ENCODE results near the gene ANKRD39.
A peak's percentile ranks its signal among the peaks of the same experiment; 100 is the strongest.
"Not testable (repeated sequence)": the region's sequence is repeated elsewhere in the genome, so short reads cannot be mapped to it uniquely, and the experiment has no call there.

Gene ANKRD39

DNA sequence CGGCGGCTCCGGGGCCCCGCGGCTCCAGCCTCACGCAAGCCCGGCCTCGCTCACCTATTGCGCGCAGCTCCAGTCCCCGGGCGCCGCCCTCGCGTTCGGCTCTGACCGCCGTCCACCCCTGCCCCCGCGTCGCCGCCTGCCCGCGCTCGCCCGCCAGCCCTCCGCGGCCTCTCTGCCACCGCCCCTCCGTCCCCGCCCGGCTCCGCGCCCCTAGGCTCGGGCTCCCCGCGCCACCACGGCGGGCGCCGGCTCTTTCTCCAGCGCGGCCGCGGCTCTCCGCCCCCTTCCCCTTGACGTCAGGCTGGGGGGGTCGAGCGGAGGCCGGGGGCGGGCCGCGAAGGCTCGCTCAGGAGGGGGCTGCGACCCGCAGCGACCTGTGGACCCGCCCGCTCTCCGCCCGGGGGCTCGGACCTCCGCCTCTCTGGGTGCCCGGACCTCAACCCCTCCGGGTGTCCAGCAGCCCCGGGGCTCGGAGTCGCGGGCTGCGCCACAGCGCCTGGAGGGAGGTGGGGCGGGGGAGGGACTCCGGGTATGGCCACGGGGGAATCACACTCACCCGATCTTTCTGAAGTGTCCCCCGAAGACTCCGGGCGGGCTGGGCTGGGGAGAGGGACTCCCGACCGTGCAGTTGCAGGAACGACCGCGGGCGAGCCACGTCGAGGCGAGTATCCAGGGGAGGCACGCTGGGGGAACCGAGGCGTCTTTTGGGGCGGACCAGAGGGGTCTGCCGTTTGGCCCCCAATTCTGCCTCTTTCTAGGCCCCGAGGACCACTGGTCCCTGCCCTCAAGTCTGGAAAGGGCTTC lies 12.2 kb upstream of the ANKRD39 start, which contains the start of gene SEMA4C:
Gene SEMA4C (minus strand): TSS at position 259 of the 804 bp plus-strand sequence. CDS start 2,194 bp downstream, outside the sequence.
- DNase-seq = no peak

DNA sequence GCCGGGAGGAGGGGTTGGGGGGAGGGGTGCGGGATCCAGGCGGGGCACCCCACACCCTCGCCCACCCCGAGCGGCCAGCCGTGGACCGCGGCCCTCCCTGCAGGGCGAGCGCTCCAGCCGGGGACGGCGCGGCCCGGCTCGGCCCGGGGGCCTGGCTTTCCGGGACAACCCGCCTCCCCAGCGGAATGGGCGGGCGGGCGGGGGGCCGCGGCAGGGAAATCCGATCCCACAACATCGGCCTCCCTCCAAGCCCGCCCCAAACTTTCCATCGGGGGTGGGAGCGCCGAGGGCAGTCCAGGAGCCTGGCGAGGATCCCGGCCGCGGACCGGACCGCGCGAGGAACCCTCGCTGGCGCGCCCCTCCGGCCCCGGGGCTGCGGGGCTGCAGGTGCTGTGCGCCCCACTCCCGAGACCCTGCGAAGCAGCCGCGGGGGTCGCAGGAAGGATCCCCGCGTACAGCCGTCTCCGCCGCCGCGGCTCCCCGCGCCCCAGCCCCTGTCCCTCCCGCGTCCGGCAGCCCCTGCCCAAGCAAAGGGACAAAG lies 11.5 kb upstream of the ANKRD39 start:
- no peak for DNase-seq

DNA sequence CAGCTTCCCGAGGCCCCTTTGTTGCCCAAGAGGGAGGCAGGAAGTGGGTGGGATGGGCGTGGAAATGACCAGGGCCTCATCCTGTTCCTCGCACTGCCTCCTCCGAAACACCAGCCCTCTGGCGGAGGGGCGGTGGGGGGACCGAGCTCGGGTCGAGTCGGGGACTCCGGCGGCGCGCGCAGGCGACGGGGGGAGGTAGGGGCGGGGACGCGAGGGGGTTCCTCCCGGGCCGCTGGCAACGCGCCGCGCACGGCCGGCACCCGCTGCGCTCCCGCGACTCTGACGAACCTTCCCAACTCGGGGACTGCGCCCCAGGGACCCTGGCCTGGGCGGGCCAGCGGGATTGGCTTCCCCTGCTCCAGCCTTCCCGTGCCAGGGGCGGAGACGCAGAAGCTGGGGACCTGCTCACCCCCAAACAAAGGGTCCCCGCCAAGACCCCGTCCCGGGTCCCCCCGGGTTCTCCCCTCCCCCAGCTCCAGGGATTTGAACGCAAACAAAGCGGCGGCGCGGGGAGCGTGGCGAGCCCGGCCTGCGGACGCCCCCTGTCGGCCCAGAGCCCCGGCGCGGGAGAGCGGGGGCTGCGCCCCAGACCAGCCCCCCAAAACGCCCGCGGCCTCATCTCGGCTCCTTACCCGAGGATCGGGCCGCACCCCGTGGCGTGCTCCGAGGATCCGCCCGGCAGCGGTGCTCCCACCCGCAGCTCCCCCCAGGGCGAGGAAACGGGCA lies 10.9 kb upstream of the ANKRD39 start:
- DNase-seq = peak; percentile 69

DNA sequence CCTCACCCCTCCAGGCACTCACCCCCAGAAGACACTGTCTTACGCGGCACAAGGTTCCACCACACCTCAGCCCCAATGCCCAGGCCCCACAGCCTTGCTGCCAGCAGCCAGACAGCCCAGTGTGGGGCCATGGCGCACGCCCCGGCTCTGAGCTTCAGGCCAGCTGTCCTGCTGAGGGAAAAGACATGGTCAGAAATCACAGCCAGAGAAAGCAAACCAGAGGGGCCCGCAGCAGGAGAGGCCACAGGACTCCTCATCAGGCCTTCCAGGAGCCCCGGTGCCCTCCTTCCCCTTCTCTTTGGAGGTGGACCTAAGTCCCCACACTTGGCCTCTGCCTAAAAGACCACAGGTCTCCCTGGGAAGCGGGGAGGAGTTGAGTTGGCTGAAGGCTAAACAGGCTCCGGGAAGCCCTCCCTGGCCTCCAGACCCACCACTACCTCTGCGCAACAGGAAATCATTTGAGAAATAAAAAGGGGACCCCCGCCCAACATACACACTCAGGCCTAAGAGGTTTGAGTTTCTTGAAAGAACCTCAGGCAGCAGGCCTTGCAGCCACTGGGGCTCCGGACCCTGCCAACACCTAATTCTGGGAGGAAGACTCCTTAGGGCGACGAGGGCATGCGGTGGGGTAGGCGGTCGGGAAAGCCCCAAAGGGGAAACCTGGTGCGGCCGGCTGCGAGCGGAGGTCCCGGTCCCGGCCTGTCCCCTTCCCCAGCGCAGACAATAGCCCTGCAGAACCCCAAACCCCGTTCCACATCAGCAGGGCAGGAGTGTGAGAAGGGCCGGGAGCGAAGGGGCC lies 10.1 kb upstream of the ANKRD39 start:
- DNase-seq = no peak

DNA sequence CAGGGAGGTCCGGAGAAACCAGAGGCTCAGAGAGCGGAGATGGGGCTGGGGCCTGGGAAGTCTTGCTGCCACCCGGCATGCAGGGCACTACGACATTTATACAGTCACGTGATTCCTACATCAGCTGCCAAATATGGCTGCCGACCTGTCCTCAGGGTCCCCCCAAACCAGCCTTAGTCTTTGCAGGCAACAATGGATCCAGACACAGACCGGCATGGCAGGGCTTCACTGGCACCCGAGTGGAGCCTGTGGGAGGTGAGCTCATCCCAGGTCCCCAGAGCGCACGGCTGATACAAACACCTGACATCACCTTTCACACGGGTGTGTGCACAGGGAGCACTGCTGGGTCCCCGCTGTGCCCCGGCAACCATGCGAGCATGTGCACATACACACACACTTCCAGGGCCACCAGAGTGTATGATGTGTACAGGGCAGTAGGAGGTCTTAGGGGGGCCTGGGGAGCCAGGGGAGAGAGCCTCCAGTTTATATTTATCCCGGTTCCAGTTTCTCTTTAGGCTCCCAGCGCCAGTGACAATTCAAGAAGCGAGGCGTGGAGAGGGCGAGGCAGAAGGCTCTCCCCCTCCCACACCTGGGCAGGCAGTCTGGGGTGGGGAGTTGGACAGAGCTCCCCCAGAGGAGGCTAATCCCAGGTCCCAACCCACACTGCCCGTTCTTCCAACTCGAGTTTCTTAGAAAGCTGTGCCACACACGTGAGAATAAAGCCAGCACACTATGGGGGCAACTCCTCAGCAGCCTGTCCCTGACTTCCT lies 9.4 kb upstream of the ANKRD39 start:
- DNase-seq = no peak

DNA sequence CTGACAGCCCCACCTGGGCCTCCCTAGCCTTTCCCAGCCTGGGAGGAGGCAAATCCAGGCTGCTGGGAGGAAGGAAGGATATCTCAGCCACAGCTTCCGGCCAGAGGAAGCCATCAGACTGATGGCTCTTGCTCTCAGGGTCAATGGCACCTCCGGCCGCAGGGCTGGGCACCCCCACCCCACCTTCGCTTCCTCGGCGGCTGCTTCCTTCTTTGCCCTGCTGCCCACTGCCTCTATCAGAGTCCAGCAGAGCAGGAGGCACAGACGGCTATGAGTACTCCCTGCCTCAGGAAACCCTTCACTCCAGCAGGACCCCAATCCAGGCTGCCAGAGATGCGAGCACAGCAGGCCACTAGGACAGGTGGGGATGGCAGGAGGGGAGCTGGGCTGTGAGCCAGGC lies 8.8 kb upstream of the ANKRD39 start:
- DNase-seq = no peak

DNA sequence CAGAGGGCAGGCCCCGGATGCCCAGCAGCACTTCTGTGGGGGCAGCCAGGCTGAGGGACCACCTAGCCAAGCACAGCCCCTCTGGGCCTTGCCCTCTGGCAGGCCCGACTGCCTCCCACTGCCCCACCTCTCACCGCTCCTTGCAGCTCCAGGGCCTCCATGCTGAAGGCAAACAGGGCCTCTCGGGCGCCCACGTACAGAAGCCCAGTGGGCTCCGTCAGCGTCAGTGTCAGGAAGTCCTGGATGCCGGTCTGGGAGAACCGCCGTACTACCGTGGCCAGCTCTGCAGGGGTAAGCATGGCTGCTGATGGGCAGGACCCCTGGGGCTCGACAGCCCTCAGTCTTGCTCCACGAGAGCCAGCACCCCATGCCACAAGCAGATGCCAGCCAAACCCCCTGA lies 8.3 kb upstream of the ANKRD39 start:
- DNase-seq = no peak

DNA sequence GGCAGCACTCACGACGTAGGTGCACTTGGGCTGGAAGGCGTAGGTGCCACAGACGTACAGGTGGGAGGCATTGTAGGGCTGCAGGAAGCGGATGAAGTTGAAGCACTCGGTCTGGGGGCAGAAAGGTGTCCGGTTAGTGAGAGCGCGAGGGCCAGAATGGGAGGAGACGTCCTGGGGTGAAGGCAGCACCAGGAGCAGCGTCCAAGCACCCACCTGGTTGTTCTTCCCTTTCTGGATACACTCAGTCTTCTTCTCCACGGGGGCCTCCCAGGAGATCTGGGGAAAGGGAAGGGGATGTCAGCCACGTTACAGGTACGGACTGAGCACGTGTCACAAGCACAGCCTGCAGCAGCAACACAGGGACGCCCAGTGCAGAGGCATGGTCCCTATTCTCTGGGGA lies 7.8 kb upstream of the ANKRD39 start:
- DNase-seq = no peak

DNA sequence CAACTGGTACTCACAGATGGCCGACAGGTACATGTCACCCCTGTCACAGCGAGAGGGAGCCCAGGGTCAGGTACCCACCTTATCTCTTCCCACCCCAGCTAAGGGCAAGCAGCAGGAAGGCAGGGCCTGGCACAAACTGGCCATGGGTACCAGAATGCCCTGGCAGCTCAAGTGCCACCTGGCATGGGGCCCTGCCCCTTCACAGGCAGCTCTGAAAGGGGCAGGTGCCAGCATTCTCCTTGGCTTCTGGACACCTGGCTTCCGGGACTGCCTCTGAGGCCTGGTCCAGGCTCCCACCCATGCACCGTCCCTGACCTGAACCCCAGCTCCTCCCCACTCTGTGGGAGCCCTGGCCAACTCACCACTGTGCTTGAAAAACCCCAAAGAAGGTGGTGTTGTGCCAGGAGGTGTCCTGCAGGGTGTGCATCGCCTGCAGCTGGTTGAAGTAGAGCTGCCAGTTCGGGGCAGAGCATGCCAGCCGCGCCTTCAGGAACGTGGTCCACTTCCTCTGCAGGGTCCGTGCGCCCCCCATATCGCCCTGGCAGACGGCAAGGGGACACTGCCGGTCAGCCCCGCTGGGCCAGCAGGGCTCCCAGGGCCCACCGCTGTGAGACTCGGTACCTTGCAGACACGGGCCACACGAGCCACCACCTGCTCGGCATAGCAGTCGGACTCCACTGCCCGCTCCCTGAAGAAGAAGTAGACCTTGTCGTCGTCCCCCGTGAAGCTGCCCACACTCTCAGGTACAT lies 6.7 kb upstream of the ANKRD39 start:
- no peak for DNase-seq

DNA sequence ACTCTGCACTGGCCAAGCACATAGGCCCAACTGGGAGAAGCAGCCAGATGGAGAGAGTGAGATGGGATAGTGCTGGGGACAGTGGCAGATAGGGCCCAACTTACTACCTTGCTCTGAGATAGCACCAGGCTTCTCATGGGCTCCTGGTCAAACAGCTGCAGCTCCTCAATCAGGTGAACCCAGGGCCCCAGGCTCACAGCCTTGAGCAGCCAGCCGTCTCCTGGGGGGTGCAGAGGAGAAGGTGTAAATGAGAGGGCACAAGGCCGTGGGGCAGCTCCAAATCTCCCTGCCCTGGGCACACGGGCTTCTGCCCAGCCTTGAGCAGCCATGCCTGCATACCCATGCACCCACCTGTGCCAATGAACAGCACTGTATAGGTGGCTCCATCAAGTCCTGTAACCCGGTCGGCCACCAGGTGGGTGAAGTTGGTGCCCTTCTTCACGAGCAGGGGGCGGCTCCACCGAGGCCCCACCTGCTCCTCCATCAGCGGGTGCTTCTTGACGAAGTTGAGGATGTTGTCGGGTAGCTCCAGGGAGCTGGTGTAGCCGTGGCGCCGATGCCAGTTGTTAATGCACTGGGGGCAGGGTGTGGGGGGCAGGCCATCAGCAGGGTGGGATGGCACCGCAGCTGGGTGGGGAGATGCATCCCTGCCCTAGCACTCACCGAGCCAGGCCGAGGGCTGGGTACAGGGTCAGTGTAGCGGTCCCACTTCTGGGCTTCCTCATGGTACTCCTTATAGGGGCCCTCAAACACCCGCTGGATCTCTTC lies 5.9 kb upstream of the ANKRD39 start:
- no peak for DNase-seq

DNA sequence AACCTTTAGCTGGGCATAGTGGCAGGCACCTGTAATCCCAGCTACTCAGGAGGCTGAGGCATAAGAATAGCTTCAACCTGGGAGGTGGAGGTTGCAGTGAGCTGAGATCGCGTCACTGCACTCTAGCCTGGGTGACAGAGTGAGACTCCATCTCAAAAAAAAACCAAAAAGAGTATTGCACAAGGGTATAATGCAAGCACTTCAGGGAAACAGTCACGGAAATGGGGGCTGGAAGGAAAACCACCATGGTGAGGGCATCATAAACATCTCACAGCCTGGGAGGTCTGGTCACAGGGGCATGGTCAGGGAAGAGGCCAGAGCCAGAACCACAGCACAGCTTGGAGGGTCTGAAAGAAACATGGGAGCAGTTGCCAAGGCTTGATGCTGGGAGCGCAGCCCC lies 5.2 kb upstream of the ANKRD39 start:
- DNase-seq = not testable (repeated sequence)

DNA sequence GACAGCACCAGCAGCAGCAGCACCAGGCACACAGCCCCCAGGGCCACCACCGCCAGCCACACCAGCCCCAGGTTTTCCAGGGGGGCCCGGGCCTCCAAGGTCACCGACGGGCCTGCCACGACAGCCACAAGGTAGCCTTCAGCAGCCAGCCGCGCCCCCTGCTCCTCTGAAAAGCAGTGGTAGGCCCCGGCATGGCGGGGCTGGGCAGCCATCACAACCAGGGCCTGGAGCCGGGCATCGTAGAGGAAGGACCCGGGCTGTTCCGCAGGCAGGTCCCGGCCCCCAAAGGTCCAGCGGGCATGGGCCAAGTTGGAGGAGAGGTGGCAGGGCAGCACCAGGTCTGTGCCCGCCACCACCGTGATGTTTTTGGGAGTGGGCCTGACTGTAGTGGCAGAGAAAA lies 3.3 kb upstream of the ANKRD39 start:
- DNase-seq = no peak

DNA sequence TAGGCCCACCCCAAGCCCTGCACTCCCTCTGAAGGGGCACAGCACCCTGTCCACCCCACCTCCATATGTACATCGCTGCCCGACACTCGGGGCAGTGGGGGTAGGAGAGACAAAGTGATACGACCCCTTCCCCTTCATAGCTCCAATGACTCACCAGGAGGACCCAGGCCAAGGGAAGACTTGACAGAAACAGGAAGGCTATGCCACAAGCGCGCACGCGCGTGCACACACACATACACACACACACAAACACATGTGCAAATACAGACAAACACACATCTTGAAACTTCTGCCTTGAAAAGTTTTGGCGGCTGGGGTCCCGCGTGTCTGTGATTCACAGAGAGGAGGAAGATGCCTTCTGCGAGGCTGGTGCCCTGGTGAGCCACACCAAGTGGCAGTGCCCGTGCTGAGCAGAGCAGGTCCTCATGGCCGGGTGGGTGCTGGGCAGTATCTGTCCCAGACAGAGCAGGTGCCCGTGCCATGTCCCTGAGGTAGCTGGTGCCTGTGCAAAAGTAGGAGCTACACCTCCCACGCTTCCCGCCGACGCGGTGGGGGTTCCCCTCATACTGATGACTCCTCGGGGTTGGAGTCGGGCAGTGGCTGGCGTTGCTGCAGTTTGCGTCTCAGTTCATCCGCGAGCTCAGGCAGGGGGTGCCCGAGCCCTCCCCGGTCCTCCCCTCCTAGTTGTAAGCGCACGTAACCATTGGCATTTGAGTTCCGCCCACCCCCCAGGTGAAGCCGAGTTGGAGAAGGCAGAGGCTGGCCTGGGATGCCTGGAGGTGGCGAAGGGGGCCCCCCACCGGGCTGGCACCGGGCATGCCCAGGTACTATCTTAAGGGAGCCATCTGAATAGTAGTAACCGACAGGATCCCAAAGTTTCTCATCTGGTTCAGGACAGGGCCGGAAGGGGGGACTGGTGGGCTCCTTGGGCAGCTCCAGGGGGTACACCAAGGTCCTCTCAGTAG lies 2.5 kb upstream of the ANKRD39 start:
- DNase-seq = no peak

DNA sequence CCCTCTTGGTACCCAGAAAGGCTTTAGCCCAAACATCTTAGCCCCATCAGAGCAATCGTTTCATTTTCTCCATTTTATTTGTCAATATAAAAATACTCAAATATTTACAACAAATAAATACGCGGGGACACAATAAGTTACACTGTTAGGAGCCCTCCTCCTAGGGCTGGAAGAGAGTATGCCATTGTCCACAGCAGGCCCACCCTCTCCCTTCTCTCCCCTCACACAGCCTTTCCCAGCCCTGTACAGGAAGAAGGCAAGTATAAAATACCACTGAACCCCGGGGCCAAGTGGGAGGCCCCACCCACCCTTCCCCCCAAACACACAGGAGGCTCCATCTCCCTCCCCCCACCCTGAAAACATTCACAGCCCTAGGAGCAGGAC lies 1.9 kb upstream of the ANKRD39 start:
- no peak for DNase-seq

DNA sequence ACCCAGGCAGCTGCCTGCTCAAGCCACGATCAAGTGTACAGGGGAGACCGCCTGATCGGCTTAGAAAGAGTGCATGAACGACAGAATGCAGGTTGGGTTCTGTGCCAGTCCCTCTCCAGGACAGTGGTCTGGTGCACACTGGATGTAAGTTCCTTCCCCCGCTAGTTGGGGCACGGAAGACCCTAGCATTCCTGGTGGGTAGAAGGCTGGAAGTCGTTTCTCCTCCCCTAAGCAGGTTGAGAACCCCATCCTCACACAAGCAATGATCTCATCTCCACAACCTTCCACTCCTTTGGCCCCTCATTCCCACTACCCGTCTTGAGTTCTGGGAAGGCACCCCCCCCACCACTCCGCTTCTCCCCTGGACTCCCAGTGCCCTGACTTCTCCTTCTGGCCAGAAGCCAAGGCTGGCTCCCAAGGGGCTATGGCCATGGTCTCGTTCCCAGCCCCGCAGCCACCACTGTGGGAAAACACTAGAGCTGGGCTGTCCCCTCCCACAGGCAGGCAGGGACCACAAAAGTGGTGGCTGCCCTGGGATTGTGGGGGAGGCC lies 1.4 kb upstream of the ANKRD39 start:
- no peak for DNase-seq

DNA sequence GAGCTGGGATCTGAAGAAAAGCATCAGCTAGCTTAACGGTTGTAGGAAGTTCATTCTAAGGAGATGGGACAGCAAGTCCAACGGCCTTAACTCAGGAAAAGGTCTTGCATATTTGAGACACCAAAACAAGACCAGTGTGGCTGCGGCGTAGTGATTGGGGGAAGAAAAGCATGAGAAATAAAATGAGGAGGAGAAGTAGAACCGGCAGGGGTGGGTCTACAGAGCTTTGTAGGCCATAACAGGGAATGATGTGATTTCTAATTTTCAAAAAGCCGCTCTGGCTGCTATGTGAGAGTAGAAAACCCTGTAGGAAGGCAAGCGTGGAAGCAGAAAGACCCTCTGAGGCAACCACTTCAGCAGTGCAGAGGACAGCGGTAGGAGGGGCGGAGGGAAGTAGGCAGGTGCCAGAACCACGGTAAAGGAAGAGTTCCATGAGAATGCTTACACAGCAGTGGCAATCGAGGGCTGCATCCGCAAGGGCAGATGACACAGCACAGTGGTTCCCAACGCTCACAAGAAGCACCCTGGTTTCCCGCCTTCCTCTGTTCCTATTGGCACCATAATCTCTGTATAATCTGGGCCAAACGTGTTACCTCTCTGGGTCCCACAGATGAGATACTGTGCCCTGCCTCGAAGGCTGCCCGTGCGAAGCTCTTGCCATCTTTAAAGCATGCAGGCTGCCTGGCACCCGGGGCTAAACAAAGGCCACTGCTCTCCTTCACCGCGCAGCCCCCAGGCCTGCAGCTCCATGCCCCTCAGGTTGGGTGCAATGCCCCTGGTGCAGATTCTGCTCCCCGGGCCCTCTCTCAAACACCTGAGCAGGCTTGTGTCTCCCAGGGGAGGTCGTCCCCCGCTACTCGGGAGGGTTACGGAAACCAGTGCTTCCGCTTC lies 795 bp downstream of the ANKRD39 start:
- no peak for DNase-seq

DNA sequence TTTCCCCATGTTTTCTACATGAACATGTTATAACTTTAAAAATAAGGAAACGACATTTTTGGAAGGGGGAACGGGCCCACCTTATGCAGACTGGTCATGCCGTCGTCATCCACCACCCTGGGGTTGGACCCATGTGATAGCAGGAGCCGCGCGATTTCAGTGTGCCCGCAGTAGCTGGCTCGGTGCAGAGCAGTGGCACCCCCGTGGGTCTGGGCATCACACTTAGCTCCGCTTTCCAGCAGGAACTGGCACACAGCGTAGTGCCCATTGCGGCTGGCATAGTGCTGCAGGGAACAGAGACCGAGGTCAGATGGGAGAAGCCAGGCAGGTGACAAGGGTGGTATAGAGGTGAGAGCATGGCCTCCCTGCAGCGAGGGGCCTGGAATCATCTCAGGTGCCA lies 4.5 kb downstream of the ANKRD39 start:
- DNase-seq = no peak

DNA sequence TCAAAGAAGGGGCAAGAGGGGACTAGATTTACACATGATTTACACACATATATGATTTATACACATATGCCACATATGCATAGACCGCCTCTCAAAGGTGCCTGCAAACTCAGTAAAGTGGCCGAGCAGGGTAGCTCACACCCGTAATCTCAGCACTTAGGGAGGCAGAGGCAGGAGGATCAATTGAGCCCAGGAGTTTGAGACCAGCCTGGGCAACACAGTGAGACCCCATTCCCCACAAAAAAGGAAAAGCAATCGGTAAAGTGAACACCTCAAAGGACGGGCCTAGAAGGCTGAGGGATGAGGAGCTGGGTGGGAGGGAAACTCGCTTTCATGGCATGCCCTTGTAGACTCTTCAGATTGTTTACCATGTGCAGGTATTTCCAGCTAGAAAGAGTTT lies 5.1 kb downstream of the ANKRD39 start:
- no peak for DNase-seq
